ENCODE data around the gene FUT7. TPM values are rescaled to one million over a fixed set of nuclear protein-coding genes. Genes with fewer than 3 reads are reported as not detected.
"Not testable (repeated sequence)": the region's sequence is repeated elsewhere in the genome, so short reads cannot be mapped to it uniquely, and the experiment has no call there.

The FUT7 gene
- total RNA-seq, 1 experiment from 2014 or later = 0.12 TPM

DNA sequence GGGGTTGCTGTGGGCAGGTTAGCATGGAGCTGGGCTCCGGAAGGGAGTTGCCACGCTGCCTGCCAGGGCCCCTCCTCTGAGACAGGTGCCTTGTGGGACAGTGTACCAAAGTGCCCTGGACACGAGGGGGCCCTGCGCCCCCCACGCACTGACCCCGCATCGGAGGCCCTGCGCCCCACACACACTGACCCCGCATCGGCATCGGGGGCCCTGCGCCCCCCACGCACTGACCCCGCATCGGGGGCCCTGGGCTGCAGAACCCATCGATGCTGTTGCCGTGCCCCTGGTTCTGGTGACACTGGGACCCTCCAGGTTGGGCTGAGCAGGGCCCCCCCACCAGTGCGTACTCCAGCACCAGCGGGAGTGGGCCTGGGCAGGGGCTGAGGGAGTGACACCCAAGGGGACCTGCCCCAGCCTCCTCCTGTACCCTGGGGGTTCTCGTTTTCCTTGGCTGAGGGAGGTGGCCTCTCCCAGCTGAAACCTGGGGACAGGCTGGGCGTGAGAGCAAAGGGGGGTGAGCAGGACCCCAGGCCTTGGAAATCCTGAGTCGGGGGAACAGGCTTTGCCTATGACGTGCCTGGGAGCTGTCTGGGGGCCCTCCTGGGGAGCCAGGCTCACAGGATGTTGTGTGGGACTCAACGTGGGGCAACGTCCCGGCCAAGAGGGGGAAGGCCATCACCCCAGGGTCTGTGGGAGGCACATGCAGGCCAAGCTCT is 31.6 kb upstream of the FUT7 start:
- H3K27ac Mint-ChIP-seq (ENCODE audit: low read depth, unreplicated experiment) = no peak overlapping the region
- H3K4me1 Mint-ChIP-seq (ENCODE audit: insufficient read depth, unreplicated experiment) = peaks cover 17% of the 10 kb centered on the region
- intact Hi-C loops (cut with micrococcal nuclease) = loop anchor here (1.0 kb wide), 1 partner anchor 17 kb away; the partner anchor contains the start of gene NPDC1
- ChIA-PET CTCF (interaction anchor here (0.6 to 10.9 kb wide), 12 partner anchors 8 to 663 kb away, joined by 3 to 170 read pairs (median 5); partner anchors contain the start of genes ABCA2, CLIC3, FUT7 and MAN1B1), POLR2A (interaction anchor here (0.7 to 2.3 kb wide), 4 partner anchors 17 to 124 kb away, joined by 3 to 13 read pairs (median 8); partner anchors contain the start of genes MAN1B1 and NPDC1)
- no peaks in the 10 kb centered on the region for H3K27me3 Mint-ChIP-seq (ENCODE audit: insufficient read depth, unreplicated experiment)
- H3K36me3 Mint-ChIP-seq (ENCODE audit: insufficient read depth, unreplicated experiment) = no peaks in the 10 kb centered on the region
- H3K4me3 Mint-ChIP-seq (ENCODE audit: unreplicated experiment) = no peak overlapping the region
- no peak for DNase-seq (ENCODE audit: unreplicated experiment)
- no TSS peak for BruUV-seq (replicated peaks)
- H3K9me3 Mint-ChIP-seq (ENCODE audit: unreplicated experiment) = no peaks in the 10 kb centered on the region
- TF ChIP-seq, protein P1, sequence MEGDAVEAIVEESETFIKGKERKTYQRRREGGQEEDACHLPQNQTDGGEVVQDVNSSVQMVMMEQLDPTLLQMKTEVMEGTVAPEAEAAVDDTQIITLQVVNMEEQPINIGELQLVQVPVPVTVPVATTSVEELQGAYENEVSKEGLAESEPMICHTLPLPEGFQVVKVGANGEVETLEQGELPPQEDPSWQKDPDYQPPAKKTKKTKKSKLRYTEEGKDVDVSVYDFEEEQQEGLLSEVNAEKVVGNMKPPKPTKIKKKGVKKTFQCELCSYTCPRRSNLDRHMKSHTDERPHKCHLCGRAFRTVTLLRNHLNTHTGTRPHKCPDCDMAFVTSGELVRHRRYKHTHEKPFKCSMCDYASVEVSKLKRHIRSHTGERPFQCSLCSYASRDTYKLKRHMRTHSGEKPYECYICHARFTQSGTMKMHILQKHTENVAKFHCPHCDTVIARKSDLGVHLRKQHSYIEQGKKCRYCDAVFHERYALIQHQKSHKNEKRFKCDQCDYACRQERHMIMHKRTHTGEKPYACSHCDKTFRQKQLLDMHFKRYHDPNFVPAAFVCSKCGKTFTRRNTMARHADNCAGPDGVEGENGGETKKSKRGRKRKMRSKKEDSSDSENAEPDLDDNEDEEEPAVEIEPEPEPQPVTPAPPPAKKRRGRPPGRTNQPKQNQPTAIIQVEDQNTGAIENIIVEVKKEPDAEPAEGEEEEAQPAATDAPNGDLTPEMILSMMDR (IDR thresholded peaks at IDR 0.05; ENCODE audit: unreplicated experiment) = no peak

DNA sequence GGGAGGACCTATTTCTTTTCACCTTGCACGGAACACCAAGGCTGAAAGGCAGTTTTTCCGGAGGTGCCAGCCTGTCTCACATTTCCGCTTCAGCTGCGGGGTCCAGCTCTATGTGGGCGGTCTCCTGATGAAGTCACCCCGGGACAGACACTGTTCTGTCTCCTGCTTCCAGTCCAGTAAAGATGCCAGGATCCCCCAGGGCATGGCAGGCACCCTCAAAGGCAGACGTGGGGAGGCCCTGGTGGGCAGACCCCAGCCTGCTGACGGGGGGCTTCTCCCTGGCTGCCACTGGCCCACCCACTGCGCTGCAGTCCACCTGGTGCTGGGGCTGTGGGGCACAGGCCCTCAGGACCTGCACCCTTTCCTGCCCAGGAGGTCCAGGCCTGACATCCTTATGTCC is 30.9 kb upstream of the FUT7 start:
- H3K4me3 Mint-ChIP-seq (ENCODE audit: unreplicated experiment); intact Hi-C loops (cut with micrococcal nuclease); H3K9me3 Mint-ChIP-seq (ENCODE audit: unreplicated experiment); H3K27me3 Mint-ChIP-seq (ENCODE audit: insufficient read depth, unreplicated experiment); H3K36me3 Mint-ChIP-seq (ENCODE audit: insufficient read depth, unreplicated experiment); DNase-seq (ENCODE audit: unreplicated experiment); H3K27ac Mint-ChIP-seq (ENCODE audit: low read depth, unreplicated experiment); BruUV-seq (replicated peaks): not testable (repeated sequence)
- peaks cover 13% of the 10 kb centered on the region for H3K4me1 Mint-ChIP-seq (ENCODE audit: insufficient read depth, unreplicated experiment)
- CTCF ChIA-PET = interaction anchor here (1.2 to 10.9 kb wide), 5 partner anchors 11 to 66 kb away, joined by 3 to 170 read pairs (median 18); partner anchors contain the start of genes ABCA2, CLIC3, FUT7 and MAN1B1
- POLR2A ChIA-PET = interaction anchor here (0.7 to 2.3 kb wide), 2 partner anchors 16 to 125 kb away, joined by 3 to 12 read pairs; partner anchors contain the start of gene NPDC1

DNA sequence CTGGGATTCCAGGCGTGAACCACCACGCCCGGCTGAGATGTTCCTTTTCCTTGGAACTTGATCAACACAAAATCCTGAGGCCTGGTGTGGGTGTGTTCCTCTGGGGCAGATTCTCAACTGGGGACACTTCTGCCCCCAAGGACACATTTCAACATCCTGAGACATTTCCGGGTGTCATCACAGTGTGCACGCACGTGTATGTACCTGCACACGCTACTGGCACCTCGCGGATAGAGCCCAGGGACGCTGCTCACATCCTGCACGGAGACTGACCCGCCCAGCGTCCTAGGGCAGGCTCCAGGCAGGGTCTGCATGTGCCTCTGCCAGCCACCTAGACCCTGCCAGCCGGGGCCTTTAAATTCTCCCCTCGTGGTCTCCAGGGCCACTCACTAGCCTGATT is 30.5 kb upstream of the FUT7 start:
- peaks cover 13% of the 10 kb centered on the region for H3K4me1 Mint-ChIP-seq (ENCODE audit: insufficient read depth, unreplicated experiment)
- POLR2A ChIA-PET = interaction anchor here (0.7 kb wide), 1 partner anchor 125 kb away, joined by 3 read pairs; no protein-coding TSS in a partner anchor
- peak; percentile 73 for DNase-seq (ENCODE audit: unreplicated experiment)
- H3K27me3 Mint-ChIP-seq (ENCODE audit: insufficient read depth, unreplicated experiment) = no peaks in the 10 kb centered on the region
- no peak overlapping the region for H3K27ac Mint-ChIP-seq (ENCODE audit: low read depth, unreplicated experiment)
- CTCF ChIA-PET = interaction anchor here (1.9 to 10.9 kb wide), 4 partner anchors 10 to 34 kb away, joined by 13 to 170 read pairs (median 52); partner anchors contain the start of genes ABCA2, FUT7, MAN1B1 and NPDC1
- H3K36me3 Mint-ChIP-seq (ENCODE audit: insufficient read depth, unreplicated experiment) = no peaks in the 10 kb centered on the region
- BruUV-seq (replicated peaks) = TSS peak; percentile 75
- intact Hi-C loops (cut with micrococcal nuclease) = no loop called here
- peak overlapping the region; percentile 33 for H3K4me3 Mint-ChIP-seq (ENCODE audit: unreplicated experiment)
- TF ChIP-seq, protein P1 (IDR thresholded peaks at IDR 0.05; ENCODE audit: unreplicated experiment) = no peak
- no peaks in the 10 kb centered on the region for H3K9me3 Mint-ChIP-seq (ENCODE audit: unreplicated experiment)

DNA sequence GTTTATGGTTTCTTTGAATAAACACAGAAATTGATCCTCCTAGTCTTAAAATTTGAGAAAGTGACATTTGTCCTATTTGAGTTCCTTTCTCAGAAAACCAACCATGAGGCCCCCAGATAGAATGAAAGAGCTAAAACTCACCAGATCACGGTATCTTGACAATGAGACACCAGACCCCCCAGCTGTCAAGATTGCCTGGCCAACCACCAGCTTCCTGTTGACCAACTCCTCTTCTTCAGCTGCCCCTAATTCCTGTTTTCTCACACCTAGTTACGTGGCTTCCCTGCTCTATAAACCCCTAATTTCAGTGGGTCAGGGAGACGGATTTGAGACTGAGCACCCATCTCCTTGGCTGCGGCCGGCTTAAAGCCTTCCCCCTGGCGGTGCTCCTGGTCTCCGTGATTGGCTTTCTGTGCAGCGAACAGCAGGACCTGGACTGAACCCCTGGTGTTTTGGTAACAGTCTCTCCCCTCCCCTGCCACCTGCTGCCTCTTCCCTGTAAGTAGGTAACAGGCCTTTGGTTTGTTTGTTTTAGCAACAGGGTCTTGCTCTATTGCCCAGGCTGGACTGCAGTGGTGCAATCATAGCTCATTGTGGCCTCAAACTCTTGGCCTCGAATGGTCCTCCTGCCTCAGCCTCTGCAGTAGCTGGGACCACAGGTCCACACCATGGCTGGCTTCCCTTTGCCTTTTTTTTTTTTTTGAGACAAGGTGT is 26.8 kb upstream of the FUT7 start:
- DNase-seq (ENCODE audit: unreplicated experiment) = no peak
- peaks cover 13% of the 10 kb centered on the region for H3K4me1 Mint-ChIP-seq (ENCODE audit: insufficient read depth, unreplicated experiment)
- H3K27me3 Mint-ChIP-seq (ENCODE audit: insufficient read depth, unreplicated experiment) = no peaks in the 10 kb centered on the region
- TF ChIP-seq, protein P1 (IDR thresholded peaks at IDR 0.05; ENCODE audit: unreplicated experiment) = no peak
- ChIA-PET CTCF (interaction anchor here (0.6 to 3.4 kb wide), 8 partner anchors 8 to 330 kb away, joined by 3 to 18 read pairs (median 5); partner anchors contain the start of gene NPDC1), POLR2A (interaction anchor here (1.3 kb wide), 1 partner anchor 26 kb away, joined by 3 read pairs; no protein-coding TSS in a partner anchor)
- H3K27ac Mint-ChIP-seq (ENCODE audit: low read depth, unreplicated experiment) = no peak overlapping the region
- H3K4me3 Mint-ChIP-seq (ENCODE audit: unreplicated experiment) = no peak overlapping the region
- no peaks in the 10 kb centered on the region for H3K9me3 Mint-ChIP-seq (ENCODE audit: unreplicated experiment)
- H3K36me3 Mint-ChIP-seq (ENCODE audit: insufficient read depth, unreplicated experiment) = no peaks in the 10 kb centered on the region
- no TSS peak for BruUV-seq (replicated peaks)
- intact Hi-C loops (cut with micrococcal nuclease) = no loop called here
